HEK293 (cell line): ENCODE data around the gene TTLL5.
A peak's percentile ranks its signal among the peaks of the same experiment; 100 is the strongest.

Experiments used
- CTCF ChIA-PET: fragments of 350-600 bp; formaldehyde crosslinking; extraction: SDS; loops from one replicate; lab custom pipeline; 2021; ENCODE audit warnings: antibody characterized with exemption; lab: Yijun Ruan, JAX
- POLR2A ChIA-PET: fragments of 300-600 bp; formaldehyde crosslinking; extraction: SDS; loops from one replicate; lab custom pipeline; 2020; ENCODE audit warnings: antibody characterized with exemption, inconsistent platforms; lab: Yijun Ruan, JAX
- H3K27ac ChIP-seq: fragments of 200-500 bp; sonication (Bioruptor generic); 2 replicates; pipeline ENCODE4 v1.5.1; 2014; ENCODE audit warnings: low read depth, low read length, control low read depth, inconsistent platforms; ENCODE audit errors: extremely low read depth
- H3K36me3 ChIP-seq, 2 experiments: fragments of 200-500 bp in 1 of 2; sonication (Bioruptor generic) in 1 of 2; 1 replicate in 1 of 2; 2 replicates in 1 of 2; pipeline ENCODE4 v1.5.1; 2014 to 2017; ENCODE audit warnings: inconsistent platforms in 2 of 2, low read length in 2 of 2; ENCODE audit not compliant: control insufficient read depth in 2 of 2, insufficient read depth in 1 of 2
- H3K4me1 ChIP-seq: fragments of 200-500 bp; sonication (Bioruptor generic); 2 replicates; pipeline ENCODE4 v1.5.1; 2014; ENCODE audit warnings: mild to moderate bottlenecking, low read length, inconsistent platforms; ENCODE audit not compliant: control insufficient read depth, insufficient read depth
- H3K4me3 ChIP-seq: 2 replicates; pipeline ENCODE4 v1.5.1; 2011; ENCODE audit warnings: low read depth, mild to moderate bottlenecking, control low read depth, low read length, moderate library complexity
- H3K9me3 ChIP-seq: fragments of 200-500 bp; sonication (Bioruptor generic); 2 replicates; pipeline ENCODE4 v1.5.1; 2014; ENCODE audit warnings: low read depth, low read length, inconsistent platforms; ENCODE audit not compliant: control insufficient read depth, insufficient read depth
- CTCF ChIP-seq: fragments of 450-650 bp; formaldehyde crosslinking; IDR thresholded peaks from 2 replicates; pipeline ENCODE4 v1.5.1; 2016; ENCODE audit warnings: missing biosample characterization, missing genetic modification characterization
- GLIS1 ChIP-seq: fragments of 450-650 bp; formaldehyde crosslinking; IDR thresholded peaks from 2 replicates; pipeline ENCODE4 v1.5.1; 2016; ENCODE audit warnings: missing biosample characterization, missing genetic modification characterization
- GLIS2 ChIP-seq: fragments of 450-650 bp; formaldehyde crosslinking; IDR thresholded peaks from 2 replicates; pipeline ENCODE4 v1.5.1; 2016; ENCODE audit warnings: missing biosample characterization, missing genetic modification characterization
- HIC1 ChIP-seq: fragments of 450-650 bp; formaldehyde crosslinking; IDR thresholded peaks from 2 replicates; pipeline ENCODE4 v1.5.1; 2016; ENCODE audit warnings: missing biosample characterization, missing genetic modification characterization
- KLF9 ChIP-seq: fragments of 450-650 bp; formaldehyde crosslinking; IDR thresholded peaks from 2 replicates; pipeline ENCODE4 v1.5.1; 2016; ENCODE audit warnings: missing biosample characterization, missing genetic modification characterization, low read depth
- PATZ1 ChIP-seq: fragments of 450-650 bp; formaldehyde crosslinking; IDR thresholded peaks from 2 replicates; pipeline ENCODE4 v1.5.1; 2016; ENCODE audit warnings: missing biosample characterization, missing genetic modification characterization
- SP3 ChIP-seq: fragments of 450-650 bp; formaldehyde crosslinking; IDR thresholded peaks from 2 replicates; pipeline ENCODE4 v1.5.1; 2016; ENCODE audit warnings: missing biosample characterization, missing genetic modification characterization
- ZBTB10 ChIP-seq: fragments of 450-650 bp; formaldehyde crosslinking; IDR thresholded peaks from 2 replicates; pipeline ENCODE4 v1.5.1; 2016; ENCODE audit warnings: missing biosample characterization, missing genetic modification characterization
- ZEB2 ChIP-seq: fragments of 450-650 bp; formaldehyde crosslinking; IDR thresholded peaks from 2 replicates; pipeline ENCODE4 v1.5.1; 2016; ENCODE audit warnings: missing biosample characterization, missing genetic modification characterization
- ZNF132 ChIP-seq: fragments of 450-650 bp; formaldehyde crosslinking; IDR thresholded peaks from 2 replicates; pipeline ENCODE4 v1.5.1; 2017; ENCODE audit warnings: missing biosample characterization, missing genetic modification characterization, borderline replicate concordance
- ZNF148 ChIP-seq: fragments of 450-650 bp; formaldehyde crosslinking; IDR thresholded peaks from 2 replicates; pipeline ENCODE4 v1.5.0; 2017; ENCODE audit warnings: missing biosample characterization, missing genetic modification characterization, borderline replicate concordance
- ZNF24 ChIP-seq: fragments of 450-650 bp; formaldehyde crosslinking; IDR thresholded peaks from 2 replicates; pipeline ENCODE4 v1.5.1; 2016; ENCODE audit warnings: missing biosample characterization, missing genetic modification characterization
- ZNF423 ChIP-seq: fragments of 450-650 bp; formaldehyde crosslinking; IDR thresholded peaks from 2 replicates; pipeline ENCODE4 v1.5.1; 2016; ENCODE audit warnings: missing biosample characterization, missing genetic modification characterization
- ZNF530 ChIP-seq: fragments of 450-650 bp; formaldehyde crosslinking; IDR thresholded peaks from 2 replicates; pipeline ENCODE4 v1.5.1; 2016; ENCODE audit warnings: low read depth, missing biosample characterization, missing genetic modification characterization
- ZNF549 ChIP-seq: fragments of 450-650 bp; IDR thresholded peaks from 2 replicates; pipeline ENCODE4 v1.5.1; 2018; ENCODE audit warnings: missing biosample characterization, missing genetic modification characterization, mild to moderate bottlenecking, inconsistent platforms, moderate library complexity
- ZNF629 ChIP-seq: fragments of 450-650 bp; formaldehyde crosslinking; IDR thresholded peaks from 2 replicates; pipeline ENCODE4 v1.5.1; 2017; ENCODE audit warnings: missing biosample characterization, missing genetic modification characterization
- ZNF701 ChIP-seq: fragments of 450-650 bp; formaldehyde crosslinking; IDR thresholded peaks from 2 replicates; pipeline ENCODE4 v1.5.1; 2016; ENCODE audit warnings: missing biosample characterization, missing genetic modification characterization
- ZNF777 ChIP-seq: fragments of 450-650 bp; formaldehyde crosslinking; IDR thresholded peaks from 2 replicates; pipeline ENCODE4 v1.5.1; 2017; ENCODE audit warnings: missing biosample characterization, missing genetic modification characterization, borderline replicate concordance
- ZSCAN4 ChIP-seq: fragments of 450-650 bp; formaldehyde crosslinking; IDR thresholded peaks from 2 replicates; pipeline ENCODE4 v1.5.1; 2017; ENCODE audit warnings: missing biosample characterization, missing genetic modification characterization

Gene TTLL5

GRCh38 chr14:75675265-75675960 is 14.4 kb downstream of the TTLL5 start:
- Histone ChIP-seq H3K9me3 (no peaks in the 10 kb centered on the region), H3K4me3 (no peak overlapping the region), H3K27ac (no peak overlapping the region), H3K36me3 (peaks cover 13 to 14% of the 10 kb centered on the region in 2 experiments), H3K4me1 (peaks cover 5% of the 10 kb centered on the region; the same call in 1 of the 2 replicates)
- CTCF ChIA-PET: interaction anchor here (0.9 to 1.6 kb wide), 4 partner anchors 14 to 98 kb away, joined by 4 to 7 read pairs (median 6); no protein-coding TSS in a partner anchor
- TF ChIP-seq CTCF (0 out of 2 replicates have a peak, but pooled peaks have one; percentile 11), ZEB2 (tag by site-specific recombination) (no peak), GLIS1 (peak; percentile 90)
- POLR2A ChIA-PET: no interaction called here

GRCh38 chr14:75685910-75686309 is 24.9 kb downstream of the TTLL5 start:
- H3K9me3 ChIP-seq: no peaks in the 10 kb centered on the region
- H3K36me3 ChIP-seq: peaks cover 32 to 44% of the 10 kb centered on the region in 2 experiments
- H3K4me3 ChIP-seq: no peak overlapping the region
- TF ChIP-seq ZNF24 (no peak), ZNF549 (tag by site-specific recombination) (no peak), ZNF701 (tag by site-specific recombination) (no peak), ZNF629 (no peak), ZSCAN4 (tag by site-specific recombination) (no peak), HIC1 (no peak), GLIS2 (tag by site-specific recombination) (no peak), PATZ1 (tag by site-specific recombination) (no peak), ZNF777 (no peak), KLF9 (no peak), ZNF530 (tag by site-specific recombination) (no peak), SP3 (tag by site-specific recombination) (no peak), ZNF423 (no peak), ZNF148 (tag by site-specific recombination) (no peak), ZBTB10 (tag by site-specific recombination) (no peak), ZNF132 (tag by site-specific recombination) (no peak)
- POLR2A ChIA-PET: no interaction called here
- H3K4me1 ChIP-seq: no peaks in the 10 kb centered on the region
- CTCF ChIA-PET: no interaction called here
- no peak overlapping the region for H3K27ac ChIP-seq
